Glutamatergic neuron (in vitro differentiated cells): ENCODE results near the gene FOXF1. TPM values are rescaled to one million over a fixed set of nuclear protein-coding genes. Genes with fewer than 3 reads are reported as not detected.

Experiments
- DNase-seq: peaks from one replicate; pipeline ENCODE4 v3.0.0; 2022
- H3K27ac Mint-ChIP-seq: one replicate; pipeline ENCODE4 v1.8.0; 2020; ENCODE audit warnings: mild to moderate bottlenecking, mixed read lengths, inconsistent platforms; ENCODE audit not compliant: unreplicated experiment
- H3K27me3 Mint-ChIP-seq: one replicate; pipeline ENCODE4 v1.8.0; 2020; ENCODE audit warnings: mild to moderate bottlenecking, moderate library complexity, mixed read lengths, inconsistent platforms; ENCODE audit not compliant: unreplicated experiment
- H3K36me3 Mint-ChIP-seq: one replicate; pipeline ENCODE4 v1.8.0; 2020; ENCODE audit warnings: mild to moderate bottlenecking, mixed read lengths, inconsistent platforms; ENCODE audit not compliant: unreplicated experiment
- H3K4me1 Mint-ChIP-seq: one replicate; pipeline ENCODE4 v1.8.0; 2020; ENCODE audit warnings: mild to moderate bottlenecking, low read depth, mixed read lengths, inconsistent platforms; ENCODE audit not compliant: unreplicated experiment
- H3K4me3 Mint-ChIP-seq: one replicate; pipeline ENCODE4 v1.8.0; 2020; ENCODE audit warnings: mild to moderate bottlenecking, mixed read lengths, inconsistent platforms; ENCODE audit not compliant: unreplicated experiment
- H3K9me3 Mint-ChIP-seq: one replicate; pipeline ENCODE4 v1.8.0; 2020; ENCODE audit warnings: mild to moderate bottlenecking, moderate library complexity, mixed read lengths, inconsistent platforms; ENCODE audit not compliant: unreplicated experiment
- CTCF ChIP-seq: fragments of 200-600 bp; sonication (generic); IDR thresholded peaks from one replicate; pipeline ENCODE4 v1.5.0; 2021; ENCODE audit not compliant: partially characterized antibody, unreplicated experiment
- total RNA-seq: library from RNA; stranded (reverse); fragmentation: NEBNext Ultra II Directional; extraction: Animal tissue kit (Norgen Biotek cat#: 25700); gene quantifications from one replicate; pipeline ENCODE4 v1.2.1, GENCODE V29; 2021; ENCODE audit not compliant: unreplicated experiment

The FOXF1 gene
- total RNA-seq, 1 donor from 2014 or later: not detected

- Mint-ChIP-seq H3K4me3 (no peak overlapping the region), H3K9me3 (peaks cover 20% of the 10 kb centered on the region), H3K4me1 (peaks cover 11% of the 10 kb centered on the region), H3K36me3 (no peaks in the 10 kb centered on the region), H3K27me3 (peaks cover 48% of the 10 kb centered on the region), H3K27ac (no peak overlapping the region)
- DNase-seq: no peak
- no peak for TF ChIP-seq CTCF
Observed at GRCh38 chr16:86501989-86502855, 8.1 kb upstream of the FOXF1 start.

GRCh38 chr16:86502856-86503748 is 7.2 kb upstream of the FOXF1 start:
- H3K27me3 Mint-ChIP-seq: peaks cover 56% of the 10 kb centered on the region
- peaks cover 18% of the 10 kb centered on the region for H3K4me1 Mint-ChIP-seq
- no peak for TF ChIP-seq CTCF
- H3K4me3 Mint-ChIP-seq: peak overlapping the region; percentile 20
- peaks cover 21% of the 10 kb centered on the region for H3K9me3 Mint-ChIP-seq
- H3K27ac Mint-ChIP-seq: no peak overlapping the region
- peak; percentile 27 for DNase-seq
- H3K36me3 Mint-ChIP-seq: no peaks in the 10 kb centered on the region

GRCh38 chr16:86503830-86504229 is 6.5 kb upstream of the FOXF1 start:
- peaks cover 20% of the 10 kb centered on the region for H3K9me3 Mint-ChIP-seq
- no peak overlapping the region for H3K4me3 Mint-ChIP-seq
- no peak for TF ChIP-seq CTCF
- H3K36me3 Mint-ChIP-seq: no peaks in the 10 kb centered on the region
- H3K4me1 Mint-ChIP-seq: peaks cover 18% of the 10 kb centered on the region
- H3K27ac Mint-ChIP-seq: no peak overlapping the region
- no peak for DNase-seq
- peaks cover 53% of the 10 kb centered on the region for H3K27me3 Mint-ChIP-seq

DNA sequence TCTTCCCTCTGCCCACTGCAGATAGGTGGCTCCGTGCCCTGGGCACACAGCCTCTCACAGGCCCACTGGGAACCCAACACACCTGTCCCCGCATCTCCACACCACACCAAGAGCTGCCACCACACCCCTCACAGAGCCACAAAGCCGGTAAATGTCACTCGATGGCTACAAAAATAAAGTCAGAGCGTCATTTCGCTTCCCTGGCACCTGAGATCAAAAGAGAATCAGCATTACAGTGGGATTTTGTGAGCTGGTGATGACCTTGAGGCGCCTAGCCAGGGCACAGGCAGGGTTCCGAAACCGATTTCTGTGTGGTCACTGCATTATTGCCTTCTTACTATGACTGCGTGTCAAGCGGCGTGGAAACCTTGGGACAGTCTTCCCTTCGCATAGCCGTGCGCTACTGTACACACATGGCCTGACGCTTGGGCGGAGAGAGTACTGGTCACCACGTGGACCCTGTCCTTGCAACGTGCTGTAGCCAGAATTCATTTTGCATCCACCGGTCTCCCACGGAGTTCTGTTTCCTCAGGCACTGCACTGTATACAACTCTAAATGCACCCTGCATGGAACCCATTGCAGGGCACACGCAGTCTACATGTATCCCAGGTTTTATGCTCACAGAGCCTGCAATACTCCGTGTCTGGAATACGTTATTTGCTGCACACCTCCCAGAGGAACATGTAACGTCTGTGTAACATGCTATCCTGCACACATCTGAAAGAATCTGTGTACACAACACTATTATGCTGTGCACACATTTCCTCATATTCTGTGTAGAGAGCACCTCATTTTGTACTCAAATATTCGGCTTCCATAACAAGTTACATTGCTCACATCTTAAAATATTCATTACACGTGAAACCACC is 5.8 kb upstream of the FOXF1 start:
- DNase-seq: no peak
- TF ChIP-seq CTCF: no peak
- peaks cover 12% of the 10 kb centered on the region for H3K4me1 Mint-ChIP-seq
- H3K9me3 Mint-ChIP-seq: peaks cover 18% of the 10 kb centered on the region
- no peaks in the 10 kb centered on the region for H3K36me3 Mint-ChIP-seq
- H3K27ac Mint-ChIP-seq: no peak overlapping the region
- H3K4me3 Mint-ChIP-seq: peak overlapping the region; percentile 32
- peaks cover 52% of the 10 kb centered on the region for H3K27me3 Mint-ChIP-seq
